Suppressor macrophage treated with lipopolysaccharide for 1 hour (primary cell): Measurements from ENCODE around the gene POLG.

ENCODE experiments used
- DNase-seq, 3 donors: peaks; one replicate each; pipeline ENCODE4 v3.0.0-alpha.2; 2020 to 2022

POLG gene

GRCh38 chr15:89325039-89325803 lies 9.4 kb downstream of the POLG start:
- no peak for DNase-seq

- no peak for DNase-seq
These were observed 10.8 kb downstream of the POLG start for GRCh38 chr15:89323825-89324224.

GRCh38 chr15:89322822-89323221 lies 11.8 kb downstream of the POLG start:
- DNase-seq: no peak

- DNase-seq: peak in 1 of 3 donors; percentile 25
These were observed 12.9 kb downstream of the POLG start for GRCh38 chr15:89321521-89322410.

- DNase-seq: no peak
These were observed 14.4 kb downstream of the POLG start for GRCh38 chr15:89320200-89320599.

GRCh38 chr15:89319678-89320077 lies 14.9 kb downstream of the POLG start:
- no peak for DNase-seq

GRCh38 chr15:89317186-89317720 lies 17.4 kb downstream of the POLG start:
- DNase-seq: peak; percentile 76 to 86 (median 77)

GRCh38 chr15:89316504-89316903 lies 18.1 kb downstream of the POLG start:
- DNase-seq: no peak

- no peak for DNase-seq
These were observed 19.2 kb downstream of the POLG start for GRCh38 chr15:89315375-89315929.

GRCh38 chr15:89309993-89310392 lies 24.6 kb downstream of the POLG start:
- DNase-seq: no peak

- DNase-seq: peak; percentile 54 to 64 (median 59)
These were observed 26.4 kb downstream of the POLG start for GRCh38 chr15:89308236-89308635.

- DNase-seq: no peak
These were observed 26.8 kb downstream of the POLG start for GRCh38 chr15:89307791-89308190.

GRCh38 chr15:89307046-89307587 lies 27.5 kb downstream of the POLG start:
- peak; percentile 43 to 69 (median 66) for DNase-seq

- DNase-seq: no peak
These were observed 29.2 kb downstream of the POLG start for GRCh38 chr15:89305395-89305794.

GRCh38 chr15:89303986-89304385 lies 30.6 kb downstream of the POLG start:
- no peak for DNase-seq

- no peak for DNase-seq
These were observed 33.1 kb downstream of the POLG start for GRCh38 chr15:89301304-89302089.

GRCh38 chr15:89299896-89300295 lies 34.7 kb downstream of the POLG start:
- peak in 2 of 3 donors; percentile 27 to 41 for DNase-seq

- DNase-seq: no peak
These were observed 41.6 kb downstream of the POLG start for GRCh38 chr15:89293012-89293411.

- peak in 1 of 3 donors; percentile 23 for DNase-seq
These were observed 42.6 kb downstream of the POLG start for GRCh38 chr15:89291934-89292438.

- no peak for DNase-seq
These were observed 51.4 kb downstream of the POLG start for GRCh38 chr15:89283201-89283600.

- DNase-seq: peak in 1 of 3 donors; percentile 18
These were observed 52.0 kb downstream of the POLG start for GRCh38 chr15:89282631-89283030.

GRCh38 chr15:89278307-89278706 lies 56.3 kb downstream of the POLG start:
- no peak for DNase-seq
